H1 (cell line): ENCODE results near the gene GABRR2. TPM values are rescaled to one million over a fixed set of nuclear protein-coding genes. Genes with fewer than 3 reads are reported as not detected.

Experiments used
- ASH2L ChIP-seq: fragments of 200-600, 300-600 bp; sonication (generic); IDR thresholded peaks from one replicate; pipeline ENCODE4 v1.7.1; 2017; ENCODE audit warnings: low read length
- ATF2 ChIP-seq: IDR thresholded peaks from 2 replicates; pipeline ENCODE4 v1.6.1; 2012; ENCODE audit warnings: low read length, inconsistent platforms
- CBX5 ChIP-seq: fragments of 300-800, 300-1000 bp; sonication (generic); IDR thresholded peaks from 2 replicates; pipeline ENCODE4 v1.7.1; 2016; ENCODE audit warnings: antibody characterized with exemption, low read length, low read depth
- CEBPB ChIP-seq: IDR thresholded peaks from 2 replicates; pipeline ENCODE4 v1.6.1; 2012; ENCODE audit warnings: low read depth, low read length
- CTCF ChIP-seq, 3 experiments: IDR thresholded peaks; 1 replicate in 2 of 3; 2 replicates in 1 of 3; pipeline versions ENCODE4 v1.5.1 to v1.6.1; 2011; ENCODE audit warnings: low read length in 3 of 3, mild to moderate bottlenecking in 3 of 3, inconsistent platforms in 2 of 3, low read depth in 1 of 3, moderate library complexity in 1 of 3; ENCODE audit not compliant: insufficient read depth in 1 of 3; ENCODE audit errors: control extremely low read depth in 1 of 3
- EP300 ChIP-seq, 2 experiments: IDR thresholded peaks; 1 replicate in 1 of 2; 2 replicates in 1 of 2; pipeline ENCODE4 v1.6.1; 2011 to 2012; ENCODE audit warnings: low read depth in 2 of 2, low read length in 2 of 2, mild to moderate bottlenecking in 2 of 2, borderline replicate concordance in 1 of 2, inconsistent platforms in 1 of 2, moderate library complexity in 1 of 2
- GABPA ChIP-seq: IDR thresholded peaks from 2 replicates; pipeline ENCODE4 v1.6.1; 2011; ENCODE audit warnings: mild to moderate bottlenecking, low read length, moderate library complexity, borderline replicate concordance; ENCODE audit not compliant: insufficient read depth
- JUN ChIP-seq: IDR thresholded peaks from 2 replicates; pipeline ENCODE4 v1.6.1; 2011; ENCODE audit warnings: low read depth, mild to moderate bottlenecking, improper control_type of control experiment, low read length
- NANOG ChIP-seq: IDR thresholded peaks from 2 replicates; pipeline ENCODE4 v1.6.1; 2011; ENCODE audit warnings: low read length, low read depth, mild to moderate bottlenecking, inconsistent platforms; ENCODE audit not compliant: insufficient read depth, poor library complexity, severe bottlenecking
- SIX5 ChIP-seq: IDR thresholded peaks from 2 replicates; pipeline ENCODE4 v1.6.1; 2011; ENCODE audit warnings: mild to moderate bottlenecking, low read depth, low read length
- SP1 ChIP-seq: IDR thresholded peaks from 2 replicates; pipeline ENCODE4 v1.6.1; 2011; ENCODE audit warnings: low read depth, low read length
- TCF12 ChIP-seq: IDR thresholded peaks from 2 replicates; pipeline ENCODE4 v1.6.1; 2011; ENCODE audit warnings: low read depth, mild to moderate bottlenecking, low read length
- polyA plus RNA-seq, 7 experiments: library from polyadenylated mRNA; depleted of rRNA in 3 of 7; stranded (reverse) in 5 of 7; unstranded in 2 of 7; fragments of >200 nt in 5 of 7; fragments of 200-250 nt in 2 of 7; gene quantifications; 1 replicate in 5 of 7; 2 replicates in 1 of 7; 4 replicates in 1 of 7; pipeline versions ENCODE4 v1.2.1 to v1.2.3, GENCODE V29; 2011 to 2013; ENCODE audit warnings: missing spikeins in 2 of 7, mixed read lengths in 2 of 7
- total RNA-seq: library from RNA; stranded (reverse); fragmentation: NEBNext Ultra II Directional; extraction: Animal tissue kit (Norgen Biotek cat#: 25700); gene quantifications from 2 replicates; pipeline ENCODE4 v1.2.1, GENCODE V29; 2021

GABRR2 gene
- total and polyA plus RNA-seq, 2 of the 8 experiments (the other 6 are each of a cell fraction or from before 2014, with no cell fraction given): not detected

DNA sequence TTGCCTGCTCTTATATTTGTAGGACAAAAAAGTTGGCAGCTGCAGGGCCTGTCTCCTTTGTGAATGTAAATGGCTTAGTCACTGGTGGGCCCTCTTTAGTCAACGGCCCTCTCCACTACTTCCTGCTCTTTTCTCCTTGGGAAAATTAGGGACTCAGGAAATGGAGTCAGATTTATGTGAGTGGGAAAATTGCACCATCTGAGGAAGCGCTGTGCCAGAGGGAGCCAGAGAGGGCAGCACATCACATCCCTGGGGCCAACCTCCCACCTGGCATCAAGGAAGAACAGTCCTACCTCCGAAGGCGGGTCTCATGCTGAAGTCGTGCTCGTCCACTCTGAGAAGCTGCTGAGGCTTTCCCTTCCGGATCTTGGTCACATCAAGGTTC is 15.6 kb downstream of the GABRR2 start (continued):
- TF ChIP-seq CTCF (IDR thresholded peaks at IDR 0.05; ENCODE audit: control extremely low read depth in 1 of 3, insufficient read depth in 1 of 3, low read depth in 1 of 3, low read length in 3 of 3) (peak; percentile 56 to 80 (median 76)), SIX5 (no peak), TCF12 (no peak), EP300 (IDR thresholded peaks at IDR 0.05; ENCODE audit: borderline replicate concordance in 1 of 2, low read depth in 2 of 2, low read length in 2 of 2) (no peak), SP1 (no peak), GABPA (no peak), JUN (no peak), CEBPB (peak; percentile 44; the same call in 1 of the 2 replicates), ATF2 (no peak), NANOG (no peak), ASH2L (no peak), CBX5 (no peak)
